ENCODE results near the gene RTP5.

DNA sequence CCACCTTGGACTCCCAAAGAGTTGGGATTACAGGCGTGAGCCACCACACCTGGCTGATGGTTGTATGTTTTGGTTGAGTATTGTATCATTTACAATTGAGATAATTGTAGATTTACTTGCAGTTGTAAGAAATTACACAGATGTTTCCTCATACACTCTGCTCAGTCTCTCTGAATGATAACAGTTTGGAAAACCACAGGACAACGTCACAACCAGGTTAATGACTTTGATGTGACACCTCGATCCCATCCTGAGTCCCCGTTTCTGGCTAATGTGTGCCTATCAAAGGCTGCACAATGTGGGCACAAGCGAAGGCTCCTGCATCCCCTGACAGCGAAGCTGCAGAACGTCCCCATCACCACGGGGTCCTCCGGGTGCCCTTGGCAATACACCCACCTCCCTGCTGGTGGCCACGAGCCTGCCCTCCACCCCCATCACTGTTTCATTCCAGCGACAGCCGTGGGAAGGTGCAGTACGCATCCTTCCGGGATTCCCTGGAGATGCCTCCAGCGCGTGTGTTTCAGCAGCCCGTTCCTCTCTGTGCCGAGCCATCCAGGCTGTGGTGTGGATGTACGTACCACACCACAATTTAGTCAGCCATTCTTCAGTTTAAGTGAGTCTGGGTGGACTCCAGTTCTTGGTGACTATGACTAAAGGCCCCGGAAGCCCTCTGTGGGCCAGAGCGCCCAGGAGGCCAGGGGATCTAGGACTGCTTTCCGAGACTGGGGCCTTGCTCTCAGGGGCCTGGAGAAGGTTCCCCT, 6.6 kb upstream of the RTP5 start:
- TF ChIP-seq, protein P1, sequence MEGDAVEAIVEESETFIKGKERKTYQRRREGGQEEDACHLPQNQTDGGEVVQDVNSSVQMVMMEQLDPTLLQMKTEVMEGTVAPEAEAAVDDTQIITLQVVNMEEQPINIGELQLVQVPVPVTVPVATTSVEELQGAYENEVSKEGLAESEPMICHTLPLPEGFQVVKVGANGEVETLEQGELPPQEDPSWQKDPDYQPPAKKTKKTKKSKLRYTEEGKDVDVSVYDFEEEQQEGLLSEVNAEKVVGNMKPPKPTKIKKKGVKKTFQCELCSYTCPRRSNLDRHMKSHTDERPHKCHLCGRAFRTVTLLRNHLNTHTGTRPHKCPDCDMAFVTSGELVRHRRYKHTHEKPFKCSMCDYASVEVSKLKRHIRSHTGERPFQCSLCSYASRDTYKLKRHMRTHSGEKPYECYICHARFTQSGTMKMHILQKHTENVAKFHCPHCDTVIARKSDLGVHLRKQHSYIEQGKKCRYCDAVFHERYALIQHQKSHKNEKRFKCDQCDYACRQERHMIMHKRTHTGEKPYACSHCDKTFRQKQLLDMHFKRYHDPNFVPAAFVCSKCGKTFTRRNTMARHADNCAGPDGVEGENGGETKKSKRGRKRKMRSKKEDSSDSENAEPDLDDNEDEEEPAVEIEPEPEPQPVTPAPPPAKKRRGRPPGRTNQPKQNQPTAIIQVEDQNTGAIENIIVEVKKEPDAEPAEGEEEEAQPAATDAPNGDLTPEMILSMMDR (IDR thresholded peaks at IDR 0.05; ENCODE audit: insufficient read depth, low read length, poor library complexity, severe bottlenecking): no peak
- no peak for TF ChIP-seq EZH2phosphoT487 (conservative IDR thresholded peaks at IDR 0.05; ENCODE audit: low read length)
